Esophagus muscularis mucosa (tissue), 3 donors: ENCODE measurements around the gene RHOBTB1.

Experiments used
- CTCF ChIP-seq, 3 experiments: fragments of 200-600 bp in 2 of 3; fragments of 450-650 bp in 1 of 3; sonication (generic) in 2 of 3; IDR thresholded peaks; one replicate each; pipeline ENCODE4 v1.5.1; 2017 to 2019; ENCODE audit warnings: antibody characterized with exemption in 3 of 3, mild to moderate bottlenecking in 2 of 3, moderate library complexity in 1 of 3
- POLR2A ChIP-seq: fragments of 450-650 bp; IDR thresholded peaks from one replicate; pipeline ENCODE4 v1.6.1; 2017; ENCODE audit warnings: antibody characterized with exemption, moderate library complexity, mild to moderate bottlenecking, low read depth

- TF ChIP-seq CTCF (IDR thresholded peaks at IDR 0.05) (no peak), POLR2A (no peak)
These were observed 121.2 kb downstream of the RHOBTB1 start for GRCh38 chr10:60822809-60823208.
